ENCODE results near the gene COX7B2. TPM values are rescaled to one million over a fixed set of nuclear protein-coding genes. Genes with fewer than 3 reads are reported as not detected.

The COX7B2 gene
- total and polyA plus RNA-seq, 2 of the 13 experiments (the other 11 are each of a cell fraction or from before 2014, with no cell fraction given), result not detected

DNA sequence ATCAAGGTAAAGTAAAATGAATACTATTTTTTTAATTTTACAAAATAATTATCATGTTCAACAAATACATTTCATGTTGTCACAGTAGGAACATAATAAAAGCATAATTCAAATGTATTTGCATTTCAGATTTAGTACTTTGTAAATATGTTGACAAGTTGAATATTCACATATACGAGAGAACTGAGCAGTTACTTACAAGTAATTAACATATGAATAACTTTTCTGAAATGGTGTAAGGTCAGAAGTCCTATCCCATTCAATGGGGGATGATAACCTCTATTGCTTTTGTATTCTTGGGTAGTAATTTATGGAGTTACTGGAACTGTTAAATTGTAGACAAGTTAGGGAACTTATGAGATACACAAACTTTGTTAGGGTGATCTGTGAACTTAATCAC, 191.1 kb downstream of the COX7B2 start:
- DNase-seq (ENCODE audit: low spot score) (no peak), FAIRE-seq (no peak), ATAC-seq (no peak)
- Histone ChIP-seq H3K4me2 (ENCODE audit: low read depth, low read length) (no peak overlapping the region), H3K4me3 (replicated peaks in 1 of 3; ENCODE audit: insufficient read depth in 1 of 3, low read depth in 2 of 3, low read length in 3 of 3) (no peak overlapping the region), H3K9me3 (ENCODE audit: low read length) (no peaks in the 10 kb centered on the region), H4K20me1 (ENCODE audit: insufficient read depth, low read length) (no peaks in the 10 kb centered on the region), H3K79me2 (ENCODE audit: insufficient read depth, low read length) (no peaks in the 10 kb centered on the region), H3K4me1 (ENCODE audit: insufficient read depth, low read length) (no peaks in the 10 kb centered on the region), H3K27ac (ENCODE audit: extremely low read length, insufficient read depth, low read length) (no peak overlapping the region), H3K36me3 (replicated peaks in 1 of 2; ENCODE audit: control insufficient read depth in 1 of 2, insufficient read depth in 2 of 2, low read length in 2 of 2) (no peaks in the 10 kb centered on the region), H2AFZ (ENCODE audit: low read length) (no peak overlapping the region), H3K9ac (ENCODE audit: insufficient read depth, low read depth, low read length) (no peak overlapping the region), H3K27me3 (ENCODE audit: control insufficient read depth in 1 of 2, insufficient read depth in 2 of 2, low read length in 2 of 2) (no peaks in the 10 kb centered on the region)
- intact Hi-C loops (cut with micrococcal nuclease; ENCODE audit: unreplicated experiment) (no loop called here), in situ Hi-C loops (cut with HindIII; ENCODE audit: extremely low pct_ligation_motif_present, low pct_unique_long_range_greater_than_20kb) (no loop called here)
- no TSS peak for BruUV-seq (replicated peaks)
- 6% methylated on average over 1 of the region's 1 CpG for WGBS (ENCODE audit: low lambda C conversion rate)
- TF ChIP-seq NCOA1 (CRISPR knock-in tag; IDR thresholded peaks at IDR 0.05), result no peak
- ChIA-PET POLR2A (no interaction called here), CTCF (ENCODE audit: low intra/inter-chr PET ratio, low total read pairs) (no interaction called here)

DNA sequence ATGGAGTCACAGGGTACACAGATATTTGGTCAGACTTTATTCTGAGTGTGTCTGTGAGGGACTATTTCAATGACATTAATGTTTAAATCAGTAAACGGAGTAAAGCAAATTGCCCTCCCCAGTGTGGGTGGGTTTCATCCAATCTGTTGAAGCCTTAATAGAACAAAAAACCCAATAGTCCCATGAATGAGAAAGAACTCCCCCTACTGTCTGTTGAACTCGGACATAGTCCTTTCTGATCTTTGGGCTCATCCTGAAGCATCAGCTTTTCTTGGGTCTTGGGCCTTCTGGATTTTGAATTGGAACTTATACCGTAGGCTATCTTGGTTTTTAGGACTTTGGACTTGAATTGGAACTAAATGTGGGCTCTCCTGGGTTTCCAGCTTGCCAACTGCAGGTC, 193.6 kb downstream of the COX7B2 start:
- Histone ChIP-seq H3K27me3 (ENCODE audit: control insufficient read depth in 1 of 2, insufficient read depth in 2 of 2, low read length in 2 of 2) (no peaks in the 10 kb centered on the region), H3K9ac (ENCODE audit: insufficient read depth, low read depth, low read length) (no peak overlapping the region), H4K20me1 (ENCODE audit: insufficient read depth, low read length) (no peaks in the 10 kb centered on the region), H3K4me1 (ENCODE audit: insufficient read depth, low read length) (no peaks in the 10 kb centered on the region), H3K4me3 (replicated peaks in 1 of 3; ENCODE audit: insufficient read depth in 1 of 3, low read depth in 2 of 3, low read length in 3 of 3) (no peak overlapping the region), H3K27ac (ENCODE audit: extremely low read length, insufficient read depth, low read length) (no peak overlapping the region), H3K9me3 (ENCODE audit: low read length) (no peaks in the 10 kb centered on the region), H3K36me3 (replicated peaks in 1 of 2; ENCODE audit: control insufficient read depth in 1 of 2, insufficient read depth in 2 of 2, low read length in 2 of 2) (no peaks in the 10 kb centered on the region), H3K79me2 (ENCODE audit: insufficient read depth, low read length) (no peaks in the 10 kb centered on the region), H2AFZ (ENCODE audit: low read length) (no peak overlapping the region), H3K4me2 (ENCODE audit: low read depth, low read length) (no peak overlapping the region)
- no peak for ATAC-seq
- TF ChIP-seq, protein P1, sequence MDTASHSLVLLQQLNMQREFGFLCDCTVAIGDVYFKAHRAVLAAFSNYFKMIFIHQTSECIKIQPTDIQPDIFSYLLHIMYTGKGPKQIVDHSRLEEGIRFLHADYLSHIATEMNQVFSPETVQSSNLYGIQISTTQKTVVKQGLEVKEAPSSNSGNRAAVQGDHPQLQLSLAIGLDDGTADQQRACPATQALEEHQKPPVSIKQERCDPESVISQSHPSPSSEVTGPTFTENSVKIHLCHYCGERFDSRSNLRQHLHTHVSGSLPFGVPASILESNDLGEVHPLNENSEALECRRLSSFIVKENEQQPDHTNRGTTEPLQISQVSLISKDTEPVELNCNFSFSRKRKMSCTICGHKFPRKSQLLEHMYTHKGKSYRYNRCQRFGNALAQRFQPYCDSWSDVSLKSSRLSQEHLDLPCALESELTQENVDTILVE (CRISPR knock-in tag; IDR thresholded peaks at IDR 0.05), result no peak
- no peak for TF ChIP-seq RFXAP (CRISPR knock-in tag; IDR thresholded peaks at IDR 0.05; ENCODE audit: borderline replicate concordance)
- TF ChIP-seq, protein P2, sequence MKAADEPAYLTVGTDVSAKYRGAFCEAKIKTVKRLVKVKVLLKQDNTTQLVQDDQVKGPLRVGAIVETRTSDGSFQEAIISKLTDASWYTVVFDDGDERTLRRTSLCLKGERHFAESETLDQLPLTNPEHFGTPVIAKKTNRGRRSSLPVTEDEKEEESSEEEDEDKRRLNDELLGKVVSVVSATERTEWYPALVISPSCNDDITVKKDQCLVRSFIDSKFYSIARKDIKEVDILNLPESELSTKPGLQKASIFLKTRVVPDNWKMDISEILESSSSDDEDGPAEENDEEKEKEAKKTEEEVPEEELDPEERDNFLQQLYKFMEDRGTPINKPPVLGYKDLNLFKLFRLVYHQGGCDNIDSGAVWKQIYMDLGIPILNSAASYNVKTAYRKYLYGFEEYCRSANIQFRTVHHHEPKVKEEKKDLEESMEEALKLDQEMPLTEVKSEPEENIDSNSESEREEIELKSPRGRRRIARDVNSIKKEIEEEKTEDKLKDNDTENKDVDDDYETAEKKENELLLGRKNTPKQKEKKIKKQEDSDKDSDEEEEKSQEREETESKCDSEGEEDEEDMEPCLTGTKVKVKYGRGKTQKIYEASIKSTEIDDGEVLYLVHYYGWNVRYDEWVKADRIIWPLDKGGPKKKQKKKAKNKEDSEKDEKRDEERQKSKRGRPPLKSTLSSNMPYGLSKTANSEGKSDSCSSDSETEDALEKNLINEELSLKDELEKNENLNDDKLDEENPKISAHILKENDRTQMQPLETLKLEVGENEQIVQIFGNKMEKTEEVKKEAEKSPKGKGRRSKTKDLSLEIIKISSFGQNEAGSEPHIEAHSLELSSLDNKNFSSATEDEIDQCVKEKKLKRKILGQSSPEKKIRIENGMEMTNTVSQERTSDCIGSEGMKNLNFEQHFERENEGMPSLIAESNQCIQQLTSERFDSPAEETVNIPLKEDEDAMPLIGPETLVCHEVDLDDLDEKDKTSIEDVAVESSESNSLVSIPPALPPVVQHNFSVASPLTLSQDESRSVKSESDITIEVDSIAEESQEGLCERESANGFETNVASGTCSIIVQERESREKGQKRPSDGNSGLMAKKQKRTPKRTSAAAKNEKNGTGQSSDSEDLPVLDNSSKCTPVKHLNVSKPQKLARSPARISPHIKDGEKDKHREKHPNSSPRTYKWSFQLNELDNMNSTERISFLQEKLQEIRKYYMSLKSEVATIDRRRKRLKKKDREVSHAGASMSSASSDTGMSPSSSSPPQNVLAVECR (CRISPR knock-in tag; IDR thresholded peaks at IDR 0.05; ENCODE audit: borderline replicate concordance), result no peak
- TF ChIP-seq TSC22D2 (CRISPR knock-in tag; IDR thresholded peaks at IDR 0.05; ENCODE audit: borderline replicate concordance), result no peak
- TF ChIP-seq, protein P3, sequence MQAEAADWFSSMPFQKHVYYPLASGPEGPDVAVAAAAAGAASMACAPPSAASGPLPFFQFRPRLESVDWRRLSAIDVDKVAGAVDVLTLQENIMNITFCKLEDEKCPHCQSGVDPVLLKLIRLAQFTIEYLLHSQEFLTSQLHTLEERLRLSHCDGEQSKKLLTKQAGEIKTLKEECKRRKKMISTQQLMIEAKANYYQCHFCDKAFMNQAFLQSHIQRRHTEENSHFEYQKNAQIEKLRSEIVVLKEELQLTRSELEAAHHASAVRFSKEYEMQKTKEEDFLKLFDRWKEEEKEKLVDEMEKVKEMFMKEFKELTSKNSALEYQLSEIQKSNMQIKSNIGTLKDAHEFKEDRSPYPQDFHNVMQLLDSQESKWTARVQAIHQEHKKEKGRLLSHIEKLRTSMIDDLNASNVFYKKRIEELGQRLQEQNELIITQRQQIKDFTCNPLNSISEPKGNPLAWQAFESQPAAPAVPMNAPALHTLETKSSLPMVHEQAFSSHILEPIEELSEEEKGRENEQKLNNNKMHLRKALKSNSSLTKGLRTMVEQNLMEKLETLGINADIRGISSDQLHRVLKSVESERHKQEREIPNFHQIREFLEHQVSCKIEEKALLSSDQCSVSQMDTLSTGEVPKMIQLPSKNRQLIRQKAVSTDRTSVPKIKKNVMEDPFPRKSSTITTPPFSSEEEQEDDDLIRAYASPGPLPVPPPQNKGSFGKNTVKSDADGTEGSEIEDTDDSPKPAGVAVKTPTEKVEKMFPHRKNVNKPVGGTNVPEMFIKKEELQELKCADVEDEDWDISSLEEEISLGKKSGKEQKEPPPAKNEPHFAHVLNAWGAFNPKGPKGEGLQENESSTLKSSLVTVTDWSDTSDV (CRISPR knock-in tag; IDR thresholded peaks at IDR 0.05), result no peak
- TF ChIP-seq SNRNP70 (IDR thresholded peaks at IDR 0.05; ENCODE audit: low read depth, low read length), result no peak
- no peak for TF ChIP-seq ZNF614 (CRISPR knock-in tag; IDR thresholded peaks at IDR 0.05; ENCODE audit: borderline replicate concordance)
- no peak for TF ChIP-seq NFIC (IDR thresholded peaks at IDR 0.05; ENCODE audit: low read length)
- TF ChIP-seq ZNF572 (CRISPR knock-in tag; IDR thresholded peaks at IDR 0.05), result no peak
- ChIA-PET CTCF (ENCODE audit: low intra/inter-chr PET ratio, low total read pairs) (no interaction called here), POLR2A (no interaction called here)
- BruUV-seq (replicated peaks), result no TSS peak
- DNase-seq (ENCODE audit: low spot score), result no peak
- intact Hi-C loops (cut with micrococcal nuclease; ENCODE audit: unreplicated experiment) (no loop called here), in situ Hi-C loops (cut with HindIII; ENCODE audit: extremely low pct_ligation_motif_present, low pct_unique_long_range_greater_than_20kb) (no loop called here)
- 0% methylated on average over 3 of the region's 3 CpGs for WGBS (ENCODE audit: low lambda C conversion rate)
- no peak for FAIRE-seq

Measured in HepG2 (cell line).